ENCODE measurements around the gene SUB1.
A peak's percentile ranks its signal among the peaks of the same experiment; 100 is the strongest.
"Not testable (repeated sequence)": the region's sequence is repeated elsewhere in the genome, so short reads cannot be mapped to it uniquely, and the experiment has no call there.

Gene SUB1

GRCh38 chr5:32585446-32586275 lies at the start of gene SUB1:
Gene SUB1, plus strand, starts transcription at chr5:32585557. Its CDS starts 2,956 bp downstream, at chr5:32588513.
- DNase-seq (ENCODE audit: low read depth in 2 of 2) = peak; percentile 88 to 89

DNA sequence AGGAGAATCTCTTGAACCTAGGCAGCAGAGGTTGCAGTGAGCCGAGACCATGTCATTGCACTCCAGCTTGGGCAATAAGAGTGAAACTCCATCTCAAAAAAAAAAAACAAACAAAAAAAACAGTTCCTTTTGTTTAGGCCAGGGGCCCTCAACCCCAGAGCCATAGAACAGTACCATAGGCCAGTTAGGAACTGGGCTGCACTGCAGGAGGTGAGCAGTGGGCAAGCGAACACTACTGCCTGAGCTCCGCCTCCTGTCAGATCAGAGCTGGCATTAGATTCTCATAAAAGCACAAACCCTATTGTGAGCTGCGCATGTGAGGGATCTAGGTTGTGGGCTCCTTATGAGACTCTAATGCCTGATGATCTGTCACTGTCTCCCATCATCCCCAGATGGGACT lies 49.1 kb upstream of the SUB1 start:
- DNase-seq (ENCODE audit: low read depth in 2 of 2) = no peak

DNA sequence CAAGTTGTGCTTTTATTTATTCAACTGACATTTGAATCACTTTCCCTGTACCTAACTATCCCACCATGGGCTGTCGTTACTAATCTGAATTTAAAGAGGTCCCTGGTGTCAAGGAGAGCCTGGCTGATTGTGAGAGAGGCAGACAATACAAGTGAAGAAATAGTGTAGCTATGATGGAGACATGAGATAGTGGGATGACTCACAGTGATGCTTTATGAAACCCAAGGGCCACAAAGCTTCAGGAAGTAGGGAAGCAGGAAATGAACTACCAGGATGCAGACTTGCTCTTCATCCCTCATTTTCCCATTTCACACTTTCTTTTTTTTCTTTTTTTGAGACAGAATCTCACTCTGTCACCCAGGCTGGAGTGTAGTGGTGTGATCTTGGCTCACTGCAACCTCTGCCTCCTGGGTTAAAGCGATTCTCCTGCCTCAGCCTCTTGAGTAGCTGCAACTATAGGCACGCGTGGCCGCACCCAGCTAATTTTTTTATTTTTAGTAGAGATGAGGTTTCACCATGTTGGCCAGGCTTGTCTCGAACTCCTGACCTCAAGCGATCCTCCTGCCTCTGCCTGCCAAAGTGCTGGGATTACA lies 47.8 kb upstream of the SUB1 start:
- DNase-seq (ENCODE audit: low read depth in 2 of 2) = not testable (repeated sequence)

GRCh38 chr5:32538031-32538547 lies 47.3 kb upstream of the SUB1 start:
- no peak for DNase-seq (ENCODE audit: low read depth in 2 of 2)

DNA sequence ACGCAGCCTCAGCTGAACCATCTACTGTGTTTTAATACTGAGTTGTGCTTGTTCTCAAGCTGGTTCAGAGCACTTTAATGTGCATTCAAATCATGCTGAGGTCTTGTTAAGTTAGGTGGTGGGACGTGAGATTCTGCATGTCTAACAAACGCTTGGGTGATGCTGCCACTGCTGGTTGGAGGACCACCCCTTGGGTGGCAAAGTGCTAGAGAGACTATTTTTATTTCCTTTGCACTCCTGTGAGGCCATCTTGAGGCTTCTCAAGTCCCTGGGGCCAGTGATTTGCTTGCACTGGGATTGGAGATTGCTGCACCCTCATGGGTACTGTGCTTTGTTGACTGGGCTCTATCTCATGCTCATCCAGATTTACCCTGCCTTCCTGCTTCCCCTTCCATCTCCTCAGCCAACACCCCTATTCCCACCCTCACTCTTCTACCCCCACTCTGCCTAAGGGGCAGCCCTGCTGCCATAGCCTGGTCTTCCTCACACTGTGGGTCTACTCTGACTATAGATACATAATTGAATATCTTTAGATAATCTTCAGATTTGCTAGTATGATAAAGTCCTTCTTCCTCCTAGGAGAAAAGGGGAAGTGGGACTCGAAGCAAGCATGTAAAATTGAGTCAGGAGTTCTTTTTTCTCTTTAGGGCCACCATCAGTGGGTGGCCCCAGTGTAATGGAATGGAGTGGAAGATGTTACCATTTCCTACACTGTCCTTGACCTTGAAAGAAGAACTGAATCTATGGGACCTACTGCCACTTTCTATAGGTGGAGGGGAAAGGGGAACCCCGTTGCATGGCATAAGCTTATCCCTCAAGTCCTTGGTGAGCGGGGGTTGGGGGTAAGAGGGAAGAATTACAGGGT lies 45.1 kb upstream of the SUB1 start:
- DNase-seq (ENCODE audit: low read depth in 2 of 2) = no peak

GRCh38 chr5:32541241-32541640 lies 44.1 kb upstream of the SUB1 start:
- DNase-seq (ENCODE audit: low read depth in 2 of 2) = no peak

DNA sequence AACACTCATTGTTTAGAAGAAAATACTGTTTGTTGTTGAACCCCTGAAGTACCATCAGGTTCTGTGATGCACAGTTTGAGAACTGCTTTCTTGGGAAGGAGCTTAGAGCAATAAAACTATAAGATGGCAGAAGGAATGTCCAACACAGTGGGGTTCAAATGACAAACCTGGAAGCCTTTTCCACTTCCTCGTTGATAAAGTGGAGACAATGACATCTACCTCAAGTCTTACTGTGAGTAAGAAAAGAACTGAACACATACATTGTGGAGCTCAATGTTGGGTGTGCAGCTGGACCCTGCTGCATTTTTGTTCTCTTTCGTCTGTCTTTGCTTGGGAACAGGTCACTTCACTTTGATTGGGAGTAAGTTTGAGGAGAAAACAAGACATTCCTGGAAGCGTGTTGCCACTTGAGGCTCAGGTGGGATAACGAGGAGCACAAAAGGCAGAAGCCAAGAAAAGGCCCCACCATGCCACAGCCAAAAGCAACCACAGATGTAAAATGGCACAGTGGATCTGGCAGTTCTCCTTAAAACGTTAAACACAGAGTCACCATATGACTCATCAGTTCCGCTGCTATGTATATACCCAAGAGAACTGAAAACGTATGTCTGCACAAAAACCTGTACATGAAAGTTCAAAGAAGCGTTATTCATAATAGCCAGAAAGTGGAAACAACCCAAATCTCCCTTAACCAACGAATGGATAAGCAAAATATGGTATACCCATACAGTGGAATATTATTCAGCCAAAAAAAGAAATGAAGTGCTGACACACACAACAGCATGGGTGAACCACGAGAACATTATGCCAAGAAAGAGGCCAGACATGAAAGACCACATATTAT lies 42.9 kb upstream of the SUB1 start:
- DNase-seq (ENCODE audit: low read depth in 2 of 2) = peak in 1 of 2 donors; percentile 23

- DNase-seq (ENCODE audit: low read depth in 2 of 2) = no peak
These were observed 42.1 kb upstream of the SUB1 start for GRCh38 chr5:32543291-32543690.

GRCh38 chr5:32545102-32545800 lies 40.1 kb upstream of the SUB1 start:
- DNase-seq (ENCODE audit: low read depth in 2 of 2) = no peak

DNA sequence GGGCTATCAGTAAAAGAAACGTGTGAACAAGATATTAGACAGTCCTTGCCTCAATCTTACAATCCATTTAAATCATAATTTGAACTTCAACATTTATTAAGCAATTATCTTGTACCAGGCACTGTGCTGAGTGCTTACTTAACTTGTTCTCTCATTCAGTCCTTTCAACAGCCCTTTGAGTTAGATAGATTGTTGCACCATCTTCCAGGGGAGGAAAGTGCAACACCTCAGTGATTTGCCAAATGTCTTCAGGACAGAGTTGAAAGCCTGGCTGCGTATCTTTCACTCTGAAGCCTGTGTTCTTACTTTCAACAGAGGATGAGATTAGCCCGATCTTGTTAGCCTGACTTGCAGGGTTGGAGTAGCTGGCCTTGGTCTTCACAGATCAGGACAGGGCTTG lies 34.2 kb upstream of the SUB1 start:
- DNase-seq (ENCODE audit: low read depth in 2 of 2) = no peak

- DNase-seq (ENCODE audit: low read depth in 2 of 2) = no peak
These were observed 33.5 kb upstream of the SUB1 start for GRCh38 chr5:32551865-32552264.

DNA sequence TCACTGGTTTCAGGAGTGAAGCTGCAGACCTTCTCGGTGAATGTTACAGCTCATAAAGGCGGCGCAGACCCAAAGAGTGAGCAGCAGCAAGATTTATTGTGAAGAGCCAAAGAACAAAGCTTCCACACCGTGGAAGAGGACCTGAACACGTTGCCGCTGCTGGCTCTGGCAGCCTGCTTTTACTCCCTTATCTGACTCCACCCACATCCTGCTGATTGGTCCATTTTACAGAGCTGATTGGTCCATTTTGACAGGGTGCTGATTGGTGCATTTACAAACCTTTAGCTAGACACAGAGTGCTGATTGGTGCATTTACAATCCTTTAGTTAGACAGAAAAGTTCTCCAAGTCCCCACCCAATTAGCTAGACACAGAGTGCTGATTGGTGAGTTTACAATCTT lies 32.9 kb upstream of the SUB1 start:
- DNase-seq (ENCODE audit: low read depth in 2 of 2) = not testable (repeated sequence)

GRCh38 chr5:32552936-32553335 lies 32.4 kb upstream of the SUB1 start:
- DNase-seq (ENCODE audit: low read depth in 2 of 2) = no peak

DNA sequence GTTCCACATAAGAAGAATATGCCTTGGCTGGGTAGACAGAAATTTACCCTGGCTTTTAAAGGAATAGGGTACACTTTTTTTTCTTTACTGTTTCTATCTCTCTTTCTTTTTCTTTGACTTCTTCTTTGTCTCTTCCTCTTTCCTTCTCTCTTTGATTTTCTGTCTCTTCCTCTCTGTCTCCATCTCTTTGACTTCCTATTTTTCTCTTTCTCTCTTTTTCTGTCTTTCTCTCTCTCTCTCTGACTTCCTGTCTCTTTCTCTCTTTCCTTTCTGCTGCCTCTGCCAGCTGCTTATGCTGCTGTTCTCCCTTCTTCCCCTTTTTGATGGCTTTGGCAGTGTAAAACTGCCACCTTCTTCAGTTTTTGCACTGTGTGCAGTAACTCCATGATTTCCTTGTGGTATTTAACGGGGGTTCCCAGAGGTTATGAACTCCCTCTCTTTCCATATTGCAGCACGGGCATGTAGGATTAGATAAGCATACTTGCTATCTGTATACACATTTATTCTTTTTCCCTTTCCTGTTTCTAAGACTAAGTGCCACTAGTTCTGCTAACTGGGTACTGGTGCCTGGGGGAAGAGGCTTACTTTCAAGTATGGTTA lies 31.1 kb upstream of the SUB1 start:
- DNase-seq (ENCODE audit: low read depth in 2 of 2) = not testable (repeated sequence)

DNA sequence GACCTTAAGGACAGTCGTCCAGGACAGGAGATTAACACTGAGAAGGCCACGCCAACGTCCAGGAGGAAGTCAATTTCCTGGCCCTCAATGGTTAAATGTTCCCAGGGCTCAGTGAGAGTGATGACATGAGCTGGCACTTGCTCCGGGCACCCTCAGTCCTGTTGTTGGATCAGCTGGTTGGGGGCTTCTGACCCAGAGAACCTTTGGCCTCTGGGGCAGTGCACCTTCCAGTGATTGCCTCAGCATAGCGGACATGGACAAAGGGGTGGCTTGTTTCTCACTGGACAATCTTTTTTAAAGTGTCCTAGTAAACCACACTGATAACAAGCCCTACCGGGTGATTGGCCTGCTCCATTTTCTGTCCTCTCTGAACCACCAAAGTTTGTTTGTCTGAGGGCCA lies 28.8 kb upstream of the SUB1 start:
- DNase-seq (ENCODE audit: low read depth in 2 of 2) = not testable (repeated sequence)

- no peak for DNase-seq (ENCODE audit: low read depth in 2 of 2)
These were observed 25.9 kb upstream of the SUB1 start for GRCh38 chr5:32559411-32559810.

DNA sequence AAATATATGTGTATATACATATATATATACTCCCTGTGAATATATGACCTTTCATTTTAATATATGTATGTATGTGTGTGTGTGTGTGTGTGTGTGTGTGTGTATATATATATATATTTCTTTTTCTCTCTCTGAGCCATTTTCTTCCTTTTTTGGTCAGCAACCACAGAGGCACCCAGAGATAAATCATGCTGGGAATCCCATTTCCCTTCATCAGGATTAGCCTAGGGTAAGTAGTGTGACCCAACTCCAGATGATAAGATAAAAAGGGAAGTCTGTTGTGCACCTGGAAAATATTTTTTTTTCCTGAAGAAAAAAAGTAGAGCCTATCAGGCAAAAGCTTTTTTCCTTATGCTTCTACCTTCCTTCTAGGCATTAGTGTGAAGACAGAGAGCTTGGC lies 25.4 kb upstream of the SUB1 start:
- no peak for DNase-seq (ENCODE audit: low read depth in 2 of 2)

DNA sequence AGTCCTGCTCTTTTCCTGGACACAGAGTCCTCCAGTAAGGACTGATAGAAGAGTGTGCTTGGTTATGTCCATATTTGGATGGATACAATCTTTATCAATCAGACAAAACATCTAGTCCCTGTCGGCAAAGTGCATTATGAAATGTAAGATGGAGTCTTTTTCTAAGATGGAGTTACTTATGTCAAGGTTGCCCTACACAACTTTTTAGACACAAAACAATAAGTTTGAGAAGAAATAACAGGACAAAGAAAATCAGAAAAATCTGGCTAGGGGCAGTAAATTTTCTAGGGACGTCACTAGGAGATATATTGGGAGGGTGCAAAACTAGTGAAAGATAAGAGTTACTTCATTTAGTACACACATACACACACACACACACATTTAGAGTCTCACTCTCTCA lies 23.3 kb upstream of the SUB1 start:
- no peak for DNase-seq (ENCODE audit: low read depth in 2 of 2)

- no peak for DNase-seq (ENCODE audit: low read depth in 2 of 2)
These were observed 22.5 kb upstream of the SUB1 start for GRCh38 chr5:32562843-32563242.

- no peak for DNase-seq (ENCODE audit: low read depth in 2 of 2)
These were observed 21.7 kb upstream of the SUB1 start for GRCh38 chr5:32563614-32564013.
